HG02588 (cell line): ENCODE results near the gene ETDA.
"Not testable (repeated sequence)": the region's sequence is repeated elsewhere in the genome, so short reads cannot be mapped to it uniquely, and the experiment has no call there.

Experiments
- ATAC-seq: cut with Tn5 transposase; IDR thresholded peaks from one replicate; pipeline ENCODE4 v1.9.1; 2021; ENCODE audit warnings: mild to moderate bottlenecking, moderate library complexity; ENCODE audit not compliant: unreplicated experiment

Gene ETDA

DNA sequence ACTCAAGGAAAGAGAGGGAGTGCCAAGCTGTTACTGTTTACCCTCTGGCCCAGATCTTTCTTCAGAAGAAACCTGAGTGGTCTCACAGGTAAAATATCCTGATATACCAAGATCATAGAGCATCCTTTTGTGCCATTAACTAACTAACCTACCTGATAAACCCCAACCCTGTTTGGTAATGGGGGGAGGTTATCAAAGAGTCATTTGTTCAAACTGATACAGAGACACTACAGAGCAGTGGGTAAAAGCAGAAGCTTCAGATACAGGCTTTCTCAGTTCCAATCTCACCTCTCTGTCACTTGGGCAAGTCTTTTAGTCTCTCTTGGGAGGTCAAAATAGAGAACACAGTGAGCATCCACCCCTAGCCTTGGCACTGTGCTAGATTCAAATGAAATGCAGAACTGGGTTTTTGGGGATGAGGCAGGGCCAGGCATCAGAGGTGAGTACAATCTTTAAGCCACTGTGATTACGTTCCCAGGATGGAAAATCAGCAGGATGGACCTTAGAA lies at the start of gene ETDA:
ETDA (plus strand) TSS at position 51 of the 508 bp plus-strand sequence. CDS start 1,216 bp downstream, outside the sequence.
- not testable (repeated sequence) for ATAC-seq

- not testable (repeated sequence) for ATAC-seq
Observed at GRCh38 chrX:135206427-135206826, 45.4 kb upstream of the ETDA start.

DNA sequence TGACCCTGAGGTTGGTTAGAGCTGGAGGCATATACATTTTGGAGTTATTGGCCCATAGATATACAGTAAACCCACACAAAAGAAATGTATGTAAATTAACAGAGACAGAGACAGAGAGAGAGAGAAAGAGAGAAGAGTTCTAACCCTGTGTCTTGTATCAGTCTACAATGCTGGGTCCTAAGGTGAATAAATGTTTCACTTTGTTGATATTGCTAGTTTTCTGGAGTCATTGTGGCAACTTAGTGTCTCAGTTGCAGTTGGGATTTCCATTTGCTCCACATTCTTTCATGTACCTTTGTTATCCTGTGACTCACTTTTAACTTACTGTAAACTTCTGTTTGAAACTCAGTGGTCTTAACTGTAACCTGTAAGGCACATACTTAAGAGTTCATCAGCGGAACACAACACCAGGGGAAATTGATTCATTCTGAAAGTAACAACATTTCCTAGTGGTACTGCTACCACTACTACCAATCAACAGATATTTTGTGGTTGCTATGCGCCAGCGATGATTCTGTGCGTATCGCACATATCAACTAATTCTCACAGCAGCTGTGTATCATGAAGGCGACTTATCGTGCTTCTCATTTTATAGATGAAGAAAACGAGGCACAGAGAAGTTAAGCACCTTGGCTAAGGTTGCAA lies 38.5 kb upstream of the ETDA start:
- no peak for ATAC-seq

GRCh38 chrX:135245989-135246388 lies 5.9 kb upstream of the ETDA start:
- ATAC-seq, result not testable (repeated sequence)

DNA sequence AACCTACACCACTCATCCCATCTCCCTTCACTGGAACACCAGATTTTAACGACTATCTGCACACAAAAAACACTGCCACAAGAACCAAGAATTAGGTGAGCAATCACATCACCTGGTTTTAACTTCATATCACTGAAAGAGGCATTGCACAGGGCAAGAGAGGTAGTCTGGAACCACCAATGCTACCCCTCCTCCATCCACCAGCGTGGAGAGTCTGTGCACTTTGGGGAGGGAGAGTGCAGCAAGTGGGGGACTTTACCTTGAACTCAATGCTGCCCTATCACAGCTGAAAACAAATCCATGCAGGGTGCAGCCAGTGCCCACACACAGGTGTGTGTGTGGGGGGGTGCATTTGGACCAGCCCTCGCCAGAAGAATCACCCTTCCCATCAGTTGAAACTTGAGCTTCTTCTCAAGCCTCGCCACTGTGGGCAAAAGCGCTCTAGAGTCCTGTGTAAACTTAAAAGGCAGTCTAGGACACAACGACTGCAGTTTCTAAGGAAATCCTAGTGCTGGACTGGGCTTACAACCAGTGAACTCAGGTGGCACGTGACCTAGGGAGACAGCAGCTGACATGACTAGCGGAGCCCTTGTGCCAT lies 4.3 kb downstream of the ETDA start:
- ATAC-seq, result not testable (repeated sequence)

- ATAC-seq, result no peak
Observed at GRCh38 chrX:135256923-135257322, 5.1 kb downstream of the ETDA start.

GRCh38 chrX:135257469-135257868 lies 5.6 kb downstream of the ETDA start:
- no peak for ATAC-seq

DNA sequence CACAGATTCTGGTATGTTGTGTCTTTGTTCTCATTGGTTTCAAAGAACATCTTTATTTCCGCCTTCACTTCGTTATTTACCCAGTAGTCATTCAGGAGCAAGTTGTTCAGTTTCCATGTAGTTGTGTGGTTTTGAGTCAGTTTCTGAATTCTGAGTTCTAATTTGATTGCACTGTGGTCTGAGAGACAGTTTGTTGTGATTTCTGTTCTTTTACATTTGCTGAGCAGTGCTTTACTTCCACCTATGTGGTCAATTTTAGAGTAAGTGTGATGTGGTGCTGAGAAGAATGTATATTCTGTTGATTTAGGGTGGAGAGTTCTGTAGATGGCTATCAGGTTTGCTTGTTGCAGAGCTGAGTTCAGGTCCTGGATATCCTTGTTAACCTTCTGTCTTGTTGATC lies 9.1 kb downstream of the ETDA start:
- not testable (repeated sequence) for ATAC-seq

DNA sequence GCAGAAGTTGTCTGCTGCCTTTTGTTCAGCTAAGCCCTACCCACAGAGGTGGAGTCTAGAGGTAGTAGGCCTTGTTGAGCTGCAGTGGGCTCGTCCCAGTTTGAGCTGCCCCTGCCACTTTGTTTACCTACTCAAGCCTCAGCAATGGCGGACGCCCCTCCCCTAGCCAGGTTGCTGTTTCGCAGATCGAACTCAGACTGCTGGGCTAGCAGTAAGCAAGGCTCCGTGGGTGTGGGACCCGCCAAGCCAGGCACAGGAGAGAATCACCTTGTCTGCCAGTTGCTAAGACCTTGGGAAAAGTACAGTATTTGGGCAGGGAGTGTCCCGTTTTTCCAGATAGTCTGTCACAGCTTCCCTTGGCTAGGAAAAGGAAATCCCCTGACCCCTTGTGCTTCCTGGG lies 11.5 kb downstream of the ETDA start:
- not testable (repeated sequence) for ATAC-seq

DNA sequence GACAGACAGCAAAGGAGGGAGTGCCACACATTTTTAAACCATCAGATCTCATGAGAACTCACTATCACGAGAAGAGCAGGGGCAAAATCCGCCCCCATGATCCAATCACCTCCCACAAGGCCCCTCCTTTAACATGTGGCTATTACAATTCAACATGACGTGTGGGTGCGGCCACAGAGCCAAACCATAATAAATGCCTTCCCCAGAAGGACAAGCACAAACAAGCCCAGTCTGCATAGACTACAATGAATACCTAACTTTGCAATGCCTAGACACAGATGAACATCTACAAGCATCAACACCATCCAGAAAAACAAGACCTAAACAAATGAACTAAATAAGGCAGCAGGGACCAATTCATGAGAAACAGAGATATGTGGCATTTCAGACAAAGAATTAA lies 12.3 kb downstream of the ETDA start:
- ATAC-seq, result no peak

DNA sequence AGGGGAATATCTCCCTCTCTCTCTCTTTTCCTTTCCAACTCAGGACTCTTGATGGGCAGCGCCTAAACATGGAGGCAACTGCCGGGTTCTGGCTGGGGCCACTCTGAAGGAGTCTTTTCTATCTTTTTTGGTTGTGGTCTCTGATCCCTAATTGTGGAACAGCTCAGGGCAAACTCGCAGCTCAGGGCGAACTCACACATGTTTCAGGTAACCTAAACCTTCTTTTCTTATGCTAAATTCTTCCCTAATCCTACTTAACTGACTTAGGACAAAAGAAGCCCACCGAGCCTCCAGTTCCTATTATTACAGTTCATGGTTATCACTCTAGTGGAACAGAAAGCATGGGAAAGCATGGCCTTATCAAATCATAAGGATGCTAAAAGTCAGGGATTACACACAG lies 21.3 kb downstream of the ETDA start:
- no peak for ATAC-seq

DNA sequence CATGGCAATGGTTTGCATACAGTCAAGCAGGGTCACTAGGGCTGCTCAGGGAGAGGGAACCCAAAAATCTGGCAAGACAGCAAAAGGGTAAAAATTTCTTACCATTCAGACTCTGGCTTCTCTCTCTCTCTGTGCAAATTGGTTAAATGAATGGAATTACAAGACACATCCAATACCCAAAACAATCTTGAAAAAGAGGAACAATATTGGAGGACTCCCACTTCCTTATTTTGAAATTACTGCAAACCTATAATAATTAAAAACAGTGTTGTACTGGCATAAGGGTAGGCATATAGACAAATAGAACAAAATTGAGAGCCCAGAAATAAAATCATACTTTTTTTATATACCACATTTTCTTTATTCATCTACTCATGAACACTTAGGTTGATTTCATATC lies 24.1 kb downstream of the ETDA start:
- ATAC-seq, result no peak

DNA sequence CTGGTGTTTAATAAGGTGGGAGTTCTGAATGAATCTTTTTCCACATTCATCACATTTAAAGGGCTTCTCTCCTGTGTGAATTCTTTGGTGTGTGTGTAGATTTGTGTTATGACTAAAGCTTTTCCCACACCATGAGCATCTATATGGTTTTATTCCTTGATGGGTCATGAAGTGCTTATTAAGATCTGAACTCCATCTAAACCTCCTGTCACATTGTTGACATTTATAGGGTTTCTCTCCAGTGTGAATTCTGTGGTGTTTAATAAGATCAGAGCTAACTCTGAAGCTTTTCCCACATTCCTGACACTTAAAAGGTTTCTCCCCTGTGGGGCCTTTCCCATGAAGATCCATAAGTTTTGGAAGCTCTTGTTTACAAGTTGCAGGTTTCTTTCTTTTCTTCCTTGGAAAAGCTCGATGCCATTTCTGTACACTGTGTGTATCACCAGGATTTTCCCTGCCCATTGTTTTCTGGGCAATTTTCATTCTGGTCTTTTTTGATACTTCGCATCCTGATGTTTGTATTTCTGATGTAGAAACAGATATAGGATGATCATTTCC lies 35.5 kb downstream of the ETDA start:
- no peak for ATAC-seq

GRCh38 chrX:135295238-135295943 lies 43.5 kb downstream of the ETDA start:
- peak; percentile 99 for ATAC-seq

DNA sequence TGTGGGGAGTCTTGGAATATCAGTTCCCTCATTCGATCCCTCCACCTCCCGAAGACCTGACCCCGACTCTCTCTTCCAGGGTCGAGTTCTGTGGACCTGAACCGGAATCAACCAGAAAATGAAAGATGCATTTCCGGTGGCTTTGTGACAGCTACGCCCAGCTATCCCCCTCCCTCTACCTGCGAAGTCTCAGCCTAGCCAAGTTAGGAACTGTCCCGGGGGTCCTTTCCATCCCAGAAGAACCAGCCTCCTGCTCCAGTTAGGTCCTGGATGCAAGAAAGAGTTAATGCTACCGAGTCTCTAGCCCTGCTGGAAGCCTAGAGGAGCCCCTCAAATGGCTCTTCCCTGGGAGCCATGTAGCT lies 44.1 kb downstream of the ETDA start:
- peak; percentile 45 for ATAC-seq

GRCh38 chrX:135302269-135302873 lies 50.5 kb downstream of the ETDA start:
- ATAC-seq, result no peak
